Neural crest cell (in vitro differentiated cells): ENCODE measurements around the gene DYNC1I1. TPM values are rescaled to one million over a fixed set of nuclear protein-coding genes. Genes with fewer than 3 reads are reported as not detected.

Experiments used
- DNase-seq: peaks from one replicate; pipeline ENCODE4 v3.0.0; 2021; ENCODE audit warnings: low read depth, mixed read lengths, low spot score
- H3K27ac Mint-ChIP-seq: one replicate; pipeline ENCODE4 v1.8.0; 2021; ENCODE audit warnings: mild to moderate bottlenecking, mixed read lengths; ENCODE audit not compliant: unreplicated experiment
- H3K27me3 Mint-ChIP-seq: 2 replicates; pipeline ENCODE4 v1.8.0; 2021; ENCODE audit warnings: low read depth, mild to moderate bottlenecking, mixed read lengths
- H3K36me3 Mint-ChIP-seq: 2 replicates; pipeline ENCODE4 v1.8.0; 2021; ENCODE audit warnings: low read depth, mild to moderate bottlenecking, mixed read lengths
- H3K4me1 Mint-ChIP-seq: 2 replicates; pipeline ENCODE4 v1.8.0; 2021; ENCODE audit warnings: mixed read lengths
- H3K4me3 Mint-ChIP-seq: one replicate; pipeline ENCODE4 v1.8.0; 2021; ENCODE audit warnings: mild to moderate bottlenecking, mixed read lengths
- H3K9me3 Mint-ChIP-seq: 2 replicates; pipeline ENCODE4 v1.8.0; 2021; ENCODE audit warnings: mixed read lengths
- total RNA-seq: library from RNA; stranded (reverse); gene quantifications from 2 replicates; pipeline ENCODE4 v1.2.1, GENCODE V29; 2021
- TF ChIP-seq, protein P1 (sequence below): fragments of 200-600 bp; sonication (generic); conservative IDR thresholded peaks from 2 replicates; pipeline ENCODE4 v1.5.0; 2021; ENCODE audit warnings: antibody characterized with exemption, mild to moderate bottlenecking

The DYNC1I1 gene
- total RNA-seq, 1 donor from 2014 or later = 0.79 TPM

- no peak overlapping the region for H3K4me3 Mint-ChIP-seq
- H3K27ac Mint-ChIP-seq = no peak overlapping the region
- no peaks in the 10 kb centered on the region for H3K4me1 Mint-ChIP-seq
- H3K27me3 Mint-ChIP-seq = peaks cover 7% of the 10 kb centered on the region
- no peak for DNase-seq
- TF ChIP-seq, protein P1, sequence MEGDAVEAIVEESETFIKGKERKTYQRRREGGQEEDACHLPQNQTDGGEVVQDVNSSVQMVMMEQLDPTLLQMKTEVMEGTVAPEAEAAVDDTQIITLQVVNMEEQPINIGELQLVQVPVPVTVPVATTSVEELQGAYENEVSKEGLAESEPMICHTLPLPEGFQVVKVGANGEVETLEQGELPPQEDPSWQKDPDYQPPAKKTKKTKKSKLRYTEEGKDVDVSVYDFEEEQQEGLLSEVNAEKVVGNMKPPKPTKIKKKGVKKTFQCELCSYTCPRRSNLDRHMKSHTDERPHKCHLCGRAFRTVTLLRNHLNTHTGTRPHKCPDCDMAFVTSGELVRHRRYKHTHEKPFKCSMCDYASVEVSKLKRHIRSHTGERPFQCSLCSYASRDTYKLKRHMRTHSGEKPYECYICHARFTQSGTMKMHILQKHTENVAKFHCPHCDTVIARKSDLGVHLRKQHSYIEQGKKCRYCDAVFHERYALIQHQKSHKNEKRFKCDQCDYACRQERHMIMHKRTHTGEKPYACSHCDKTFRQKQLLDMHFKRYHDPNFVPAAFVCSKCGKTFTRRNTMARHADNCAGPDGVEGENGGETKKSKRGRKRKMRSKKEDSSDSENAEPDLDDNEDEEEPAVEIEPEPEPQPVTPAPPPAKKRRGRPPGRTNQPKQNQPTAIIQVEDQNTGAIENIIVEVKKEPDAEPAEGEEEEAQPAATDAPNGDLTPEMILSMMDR = no peak
- H3K9me3 Mint-ChIP-seq = no peaks in the 10 kb centered on the region
- H3K36me3 Mint-ChIP-seq = no peaks in the 10 kb centered on the region
Observed at GRCh38 chr7:95996886-95997285, 224.5 kb downstream of the DYNC1I1 start.

- Mint-ChIP-seq H3K27ac (no peak overlapping the region), H3K4me1 (no peaks in the 10 kb centered on the region), H3K27me3 (peaks cover 7% of the 10 kb centered on the region), H3K4me3 (no peak overlapping the region), H3K36me3 (no peaks in the 10 kb centered on the region), H3K9me3 (no peaks in the 10 kb centered on the region)
- TF ChIP-seq, protein P1 = no peak
- no peak for DNase-seq
Observed at GRCh38 chr7:95997632-95998031, 225.3 kb downstream of the DYNC1I1 start.

GRCh38 chr7:95999481-95999880 is 227.1 kb downstream of the DYNC1I1 start:
- no peak overlapping the region for H3K27ac Mint-ChIP-seq
- TF ChIP-seq, protein P1 = no peak
- peaks cover 7% of the 10 kb centered on the region for H3K27me3 Mint-ChIP-seq
- no peaks in the 10 kb centered on the region for H3K4me1 Mint-ChIP-seq
- no peaks in the 10 kb centered on the region for H3K9me3 Mint-ChIP-seq
- no peaks in the 10 kb centered on the region for H3K36me3 Mint-ChIP-seq
- H3K4me3 Mint-ChIP-seq = no peak overlapping the region
- DNase-seq = no peak

- TF ChIP-seq, protein P1 = no peak
Observed at GRCh38 chr7:96004578-96004977, 232.2 kb downstream of the DYNC1I1 start.

GRCh38 chr7:96005271-96005670 is 232.9 kb downstream of the DYNC1I1 start:
- peaks cover 3% of the 10 kb centered on the region for H3K27me3 Mint-ChIP-seq
- no peaks in the 10 kb centered on the region for H3K36me3 Mint-ChIP-seq
- no peaks in the 10 kb centered on the region for H3K4me1 Mint-ChIP-seq
- no peaks in the 10 kb centered on the region for H3K9me3 Mint-ChIP-seq
- no peak overlapping the region for H3K4me3 Mint-ChIP-seq
- DNase-seq = no peak
- H3K27ac Mint-ChIP-seq = no peak overlapping the region
- TF ChIP-seq, protein P1 = no peak

More at GRCh38 chr7:96004578-96004977, 232.2 kb downstream of the DYNC1I1 start:
- Mint-ChIP-seq H3K27me3 (peaks cover 3% of the 10 kb centered on the region), H3K27ac (no peak overlapping the region), H3K4me3 (no peak overlapping the region), H3K4me1 (no peaks in the 10 kb centered on the region), H3K9me3 (no peaks in the 10 kb centered on the region), H3K36me3 (no peaks in the 10 kb centered on the region)
- DNase-seq = no peak

DNA sequence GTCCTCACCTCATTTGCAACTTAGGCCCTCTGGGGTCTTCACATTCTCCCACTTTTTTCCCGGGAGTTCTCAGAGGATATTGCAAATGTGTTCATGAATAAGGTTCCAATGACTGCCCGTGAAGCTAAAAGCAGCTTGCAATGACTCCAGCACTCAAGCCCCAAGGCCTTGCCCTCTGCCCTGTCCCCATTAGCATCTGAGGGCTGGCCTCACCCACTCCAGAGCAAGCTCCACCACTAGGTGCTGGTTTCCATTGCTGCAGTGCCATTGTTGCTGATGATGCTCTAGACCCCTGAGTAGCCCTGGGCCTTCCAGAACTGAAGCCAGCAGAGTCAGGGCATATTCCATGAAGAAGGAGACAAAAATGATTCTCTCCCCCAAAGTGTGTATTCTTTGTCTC is 236.8 kb downstream of the DYNC1I1 start:
- Mint-ChIP-seq H3K9me3 (no peaks in the 10 kb centered on the region), H3K27ac (no peak overlapping the region), H3K4me1 (no peaks in the 10 kb centered on the region), H3K27me3 (peaks cover 4% of the 10 kb centered on the region), H3K36me3 (no peaks in the 10 kb centered on the region), H3K4me3 (no peak overlapping the region)
- TF ChIP-seq, protein P1 = no peak
- no peak for DNase-seq
